HCT116 (cell line): ENCODE results near the gene TYW1. TPM values are rescaled to one million over a fixed set of nuclear protein-coding genes. Genes with fewer than 3 reads are reported as not detected.

Experiments
- ATAC-seq: fragments of 200-7000 bp; cut with Tn5 transposase; 2 replicates; pipeline ENCODE4 v1.9.1; 2020; ENCODE audit warnings: mild to moderate bottlenecking, moderate library complexity
- BruUV-seq: library from RNA; stranded (reverse); fragments of 400-500 nt; replicated peaks from 2 replicates; lab custom pipeline; 2021; lab: Mats Ljungman, UMichigan
- CTCF ChIA-PET: fragments of 300-600 bp; sonication (Branson Sonifier 250); formaldehyde crosslinking; loops from one replicate; lab custom pipeline; 2021; ENCODE audit warnings: antibody characterized with exemption; lab: Charles Lee
- POLR2A ChIA-PET: fragments of 300-600, 350-600 bp; sonication (Branson Sonifier 250); formaldehyde crosslinking; loops from one replicate; lab custom pipeline; 2021; ENCODE audit warnings: antibody characterized with exemption; lab: Charles Lee
- RAD21 ChIA-PET, 2 experiments: fragments of 300-600 bp; sonication (Branson Sonifier 250); formaldehyde crosslinking; loops; one replicate each; lab custom pipeline; 2023; ENCODE audit warnings: low total read pairs in 2 of 2; ENCODE audit not compliant: uncharacterized antibody in 2 of 2, unreplicated experiment in 2 of 2, low non-redundant PET in 1 of 2; lab: Charles Lee
- DNase-seq: peaks from one replicate; pipeline ENCODE4 v3.0.0-alpha.2; 2010; ENCODE audit warnings: low read depth, low spot score
- H2AFZ ChIP-seq: fragments of 200-600 bp; shearing (Covaris generic), sonication (generic); 2 replicates; pipeline ENCODE4 v1.6.1; 2017; ENCODE audit warnings: low read depth, mixed run types, mixed read lengths, antibody characterized with exemption, low read length; ENCODE audit not compliant: poor library complexity, severe bottlenecking
- H3K27ac ChIP-seq: 2 replicates; pipeline ENCODE4 v1.5.1; 2012; ENCODE audit warnings: low read depth, low read length
- H3K27me3 ChIP-seq: fragments of 200-600 bp; sonication (generic); 2 replicates; pipeline ENCODE4 v1.6.1; 2016; ENCODE audit warnings: mixed run types, low read length, mixed read lengths; ENCODE audit not compliant: insufficient read depth
- H3K36me3 ChIP-seq, 2 experiments: fragments of 200-500 bp in 1 of 2; fragments of 200-600 bp in 1 of 2; sonication (Bioruptor generic) in 1 of 2; sonication (generic) in 1 of 2; 2 replicates each; pipeline versions ENCODE4 v1.5.1 to v1.6.1; 2014 to 2016; ENCODE audit warnings: low read length in 2 of 2, inconsistent platforms in 1 of 2, mixed read lengths in 1 of 2, mixed run types in 1 of 2; ENCODE audit not compliant: insufficient read depth in 2 of 2, control insufficient read depth in 1 of 2
- H3K4me1 ChIP-seq, 2 experiments: fragments of 200-600 bp in 1 of 2; sonication (generic) in 1 of 2; 2 replicates each; pipeline versions ENCODE4 v1.5.1 to v1.6.1; 2012 to 2017; ENCODE audit warnings: low read length in 2 of 2, inconsistent platforms in 1 of 2, mild to moderate bottlenecking in 1 of 2, mixed read lengths in 1 of 2, mixed run types in 1 of 2, moderate library complexity in 1 of 2; ENCODE audit not compliant: insufficient read depth in 2 of 2, control insufficient read depth in 1 of 2
- H3K4me2 ChIP-seq: fragments of 200-600 bp; sonication (generic); 2 replicates; pipeline ENCODE4 v1.6.1; 2017; ENCODE audit warnings: mixed run types, low read length, mixed read lengths
- H3K4me3 ChIP-seq, 2 experiments: fragments of 200-600 bp in 1 of 2; sonication (generic) in 1 of 2; replicated peaks in 1 of 2; 2 replicates each; pipeline ENCODE4 v1.5.1; 2011 to 2016; ENCODE audit warnings: low read length in 2 of 2, control low read depth in 1 of 2, low read depth in 1 of 2, mild to moderate bottlenecking in 1 of 2, mixed read lengths in 1 of 2, mixed run types in 1 of 2
- H3K79me2 ChIP-seq: fragments of 200-600 bp; sonication (generic); 2 replicates; pipeline ENCODE4 v1.6.1; 2017; ENCODE audit warnings: mild to moderate bottlenecking, mixed run types, low read length, moderate library complexity, mixed read lengths; ENCODE audit not compliant: insufficient read depth
- H3K9ac ChIP-seq: fragments of 200-600 bp; sonication (generic); 2 replicates; pipeline ENCODE4 v1.6.1; 2016; ENCODE audit warnings: low read length, mixed read lengths
- H3K9me2 ChIP-seq: fragments of 200-600 bp; sonication (generic), shearing (Covaris generic); 2 replicates; pipeline ENCODE4 v1.6.1; 2017; ENCODE audit warnings: mixed run types, mild to moderate bottlenecking, moderate library complexity; ENCODE audit not compliant: insufficient read depth
- H3K9me3 ChIP-seq, 2 experiments: fragments of 200-500 bp in 1 of 2; fragments of 200-600 bp in 1 of 2; sonication (Bioruptor generic) in 1 of 2; sonication (generic) in 1 of 2; 2 replicates each; pipeline ENCODE4 v1.6.1; 2014 to 2017; ENCODE audit warnings: low read length in 2 of 2, mixed read lengths in 2 of 2, inconsistent platforms in 1 of 2, low read depth in 1 of 2, mild to moderate bottlenecking in 1 of 2, mixed run types in 1 of 2, moderate library complexity in 1 of 2; ENCODE audit not compliant: control insufficient read depth in 1 of 2, insufficient read depth in 1 of 2
- H4K20me1 ChIP-seq: fragments of 200-600 bp; sonication (generic), shearing (Covaris generic); 2 replicates; pipeline ENCODE4 v1.6.1; 2017; ENCODE audit warnings: mixed run types, mild to moderate bottlenecking, moderate library complexity; ENCODE audit not compliant: insufficient read depth
- ATF3 ChIP-seq: IDR thresholded peaks from 2 replicates; pipeline ENCODE4 v1.6.1; 2012
- CBX3 ChIP-seq: IDR thresholded peaks from 2 replicates; pipeline ENCODE4 v1.6.1; 2012; ENCODE audit warnings: low read depth
- CTCF ChIP-seq, 3 experiments: fragments of 200-600 bp in 1 of 3; sonication (generic) in 1 of 3; IDR thresholded peaks in 2 of 3; conservative IDR thresholded peaks in 1 of 3; 2 replicates each; pipeline ENCODE4 v1.5.1; 2012 to 2017; ENCODE audit warnings: low read depth in 2 of 3, low read length in 2 of 3, antibody characterized with exemption in 1 of 3, borderline replicate concordance in 1 of 3, control low read depth in 1 of 3, mild to moderate bottlenecking in 1 of 3, mixed read lengths in 1 of 3, mixed run types in 1 of 3, moderate library complexity in 1 of 3; ENCODE audit not compliant: insufficient read depth in 1 of 3
- ELF1 ChIP-seq: IDR thresholded peaks from 2 replicates; pipeline ENCODE4 v1.6.1; 2012; ENCODE audit warnings: low read depth, borderline replicate concordance
- EZH2 ChIP-seq: fragments of 200-600 bp; sonication (generic); IDR thresholded peaks from 2 replicates; pipeline ENCODE4 v1.6.1; 2017; ENCODE audit warnings: antibody characterized with exemption, mixed run types
- EZH2phosphoT487 ChIP-seq: fragments of 200-600 bp; IDR thresholded peaks from 2 replicates; pipeline ENCODE4 v1.6.1; 2018; ENCODE audit warnings: antibody characterized with exemption, borderline replicate concordance
- FOSL1 ChIP-seq: IDR thresholded peaks from 2 replicates; pipeline ENCODE4 v1.6.1; 2012; ENCODE audit warnings: low read depth
- JUND ChIP-seq: IDR thresholded peaks from 2 replicates; pipeline ENCODE4 v1.6.1; 2012
- MAX ChIP-seq: IDR thresholded peaks from 2 replicates; pipeline ENCODE4 v1.6.1; 2012
- POLR2A ChIP-seq: IDR thresholded peaks from 2 replicates; pipeline ENCODE4 v1.7.0; 2011; ENCODE audit warnings: borderline replicate concordance; ENCODE audit not compliant: insufficient read depth, insufficient read length; ENCODE audit errors: extremely low read depth
- POLR2AphosphoS5 ChIP-seq: IDR thresholded peaks from 2 replicates; pipeline ENCODE4 v1.6.1; 2011; ENCODE audit warnings: mild to moderate bottlenecking, low read depth, low read length, moderate library complexity
- RAD21 ChIP-seq: IDR thresholded peaks from 2 replicates; pipeline ENCODE4 v1.6.1; 2012; ENCODE audit warnings: low read depth, mild to moderate bottlenecking
- REST ChIP-seq: IDR thresholded peaks from 2 replicates; pipeline ENCODE4 v1.6.1; 2012; ENCODE audit warnings: low read depth
- SIN3A ChIP-seq: IDR thresholded peaks from 2 replicates; pipeline ENCODE4 v1.6.1; 2012; ENCODE audit warnings: low read depth
- SP1 ChIP-seq: IDR thresholded peaks from 2 replicates; pipeline ENCODE4 v1.6.1; 2012; ENCODE audit warnings: low read depth
- TCF7L2 ChIP-seq: IDR thresholded peaks from 2 replicates; pipeline ENCODE4 v1.7.0; 2011; ENCODE audit warnings: borderline replicate concordance, inconsistent platforms; ENCODE audit not compliant: insufficient read depth, insufficient read length; ENCODE audit errors: extremely low read depth
- YY1 ChIP-seq: IDR thresholded peaks from 2 replicates; pipeline ENCODE4 v1.6.1; 2011; ENCODE audit warnings: low read length, low read depth, moderate library complexity, mild to moderate bottlenecking; ENCODE audit not compliant: insufficient replicate concordance; ENCODE audit errors: extremely low read depth
- ZBTB33 ChIP-seq: IDR thresholded peaks from 2 replicates; pipeline ENCODE4 v1.6.1; 2011; ENCODE audit warnings: mild to moderate bottlenecking, low read length, moderate library complexity; ENCODE audit not compliant: insufficient replicate concordance; ENCODE audit errors: extremely low read depth
- ZFX ChIP-seq: fragments of 450-650 bp; IDR thresholded peaks from 2 replicates; pipeline ENCODE4 v1.6.1; 2017
- ZNF274 ChIP-seq: fragments of 200-500 bp; sonication (Bioruptor generic); IDR thresholded peaks from 2 replicates; pipeline ENCODE4 v1.6.1; 2014; ENCODE audit warnings: mild to moderate bottlenecking, low read depth, low read length, inconsistent platforms
- intact Hi-C: fragments of 100-400 bp; cut with micrococcal nuclease; formaldehyde crosslinking; loops from 2 replicates; pipeline ENCODE4 v1.10.0; 2022
- total RNA-seq: library from RNA; stranded (reverse); gene quantifications from one replicate; pipeline ENCODE4 v1.2.1, GENCODE V29; 2021; ENCODE audit not compliant: unreplicated experiment

TYW1 gene
- total RNA-seq, 1 experiment from 2014 or later, result 16.6 TPM

GRCh38 chr7:66953044-66953427 lies 43.6 kb upstream of the TYW1 start:
- Histone ChIP-seq H3K4me1 (peaks cover 12 to 22% of the 10 kb centered on the region in 2 experiments), H3K9ac (0 out of 2 replicates have a peak overlapping the region, but pooled peaks have one; percentile 43), H3K9me2 (no peaks in the 10 kb centered on the region), H3K27ac (peak overlapping the region; percentile 25; the same call in 1 of the 2 replicates), H3K36me3 (peaks cover 32 to 42% of the 10 kb centered on the region in 2 experiments; a peak in 3 of 4 replicates), H3K27me3 (no peaks in the 10 kb centered on the region), H3K9me3 (no peaks in the 10 kb centered on the region), H3K4me3 (peak overlapping the region in 1 of 2 experiments; percentile 14; a peak in 1 of 4 replicates), H4K20me1 (no peaks in the 10 kb centered on the region), H2AFZ (no peak overlapping the region), H3K79me2 (no peaks in the 10 kb centered on the region), H3K4me2 (peak overlapping the region; percentile 72)
- ChIA-PET RAD21 (interaction anchor here in 1 of 2 experiments (0.6 kb wide), 1 partner anchor 432 kb away, joined by 7 read pairs; no protein-coding TSS in a partner anchor), POLR2A (no interaction called here), CTCF (no interaction called here)
- ATAC-seq (no peak), DNase-seq (no peak)
- intact Hi-C loops, result no loop called here
- TF ChIP-seq POLR2AphosphoS5 (no peak), SIN3A (no peak), YY1 (no peak), REST (no peak), ELF1 (no peak), RAD21 (no peak), ATF3 (no peak), FOSL1 (no peak), EZH2phosphoT487 (no peak), MAX (no peak), POLR2A (no peak), ZNF274 (no peak), ZBTB33 (no peak), ZFX (no peak), CBX3 (no peak), SP1 (no peak), CTCF (IDR thresholded peaks at IDR 0.05 in 2 of 3, conservative IDR thresholded peaks at IDR 0.05 in 1 of 3; ENCODE audit: borderline replicate concordance in 1 of 3, insufficient read depth in 1 of 3, low read depth in 2 of 3, low read length in 2 of 3) (no peak), JUND (no peak), TCF7L2 (no peak), EZH2 (no peak)
- BruUV-seq, result no TSS peak
